ENCODE data around the gene RDH16. TPM values are rescaled to one million over a fixed set of nuclear protein-coding genes. Genes with fewer than 3 reads are reported as not detected.

Gene RDH16
- total RNA-seq, 4 donors from 2014 or later: 1.5 to 1.8 (median 1.7) TPM; not detected in 1

- Histone ChIP-seq H3K36me3 (peaks cover 0 to 11% (median 0%) of the 10 kb centered on the region in 3 donors), H3K9me3 (peaks cover 0 to 31% (median 0%) of the 10 kb centered on the region in 4 donors), H3K27me3 (no peaks in the 10 kb centered on the region), H3K4me3 (no peak overlapping the region), H3K27ac (no peak overlapping the region), H3K4me1 (no peaks in the 10 kb centered on the region)
- WGBS, 2 donors: 69 to 77% methylated on average over 2 of the region's 2 CpGs
- no peak for DNase-seq (ENCODE audit: low spot score in 2 of 2)
- TF ChIP-seq CTCF (IDR thresholded peaks at IDR 0.05) (no peak), EP300 (IDR thresholded peaks at IDR 0.05) (no peak), POLR2A (IDR thresholded peaks at IDR 0.05) (no peak)
Measured at GRCh38 chr12:56958422-56958821, 1.0 kb upstream of the RDH16 start.

- Histone ChIP-seq H3K4me3 (no peak overlapping the region), H3K4me1 (no peaks in the 10 kb centered on the region), H3K9me3 (peaks cover 0 to 22% (median 0%) of the 10 kb centered on the region in 4 donors), H3K36me3 (peaks cover 0 to 26% (median 0%) of the 10 kb centered on the region in 3 donors), H3K27ac (no peak overlapping the region), H3K27me3 (no peaks in the 10 kb centered on the region)
- TF ChIP-seq CTCF (IDR thresholded peaks at IDR 0.05) (no peak), POLR2A (IDR thresholded peaks at IDR 0.05) (no peak)
- DNase-seq (ENCODE audit: low spot score in 2 of 2): no peak
- 61% methylated on average over 2 of the region's 2 CpGs for WGBS, 2 donors
Measured at GRCh38 chr12:56955631-56956256, 1.7 kb downstream of the RDH16 start.

GRCh38 chr12:56954958-56955355 lies 2.5 kb downstream of the RDH16 start:
- no peaks in the 10 kb centered on the region for H3K4me1 ChIP-seq
- no peak overlapping the region for H3K27ac ChIP-seq
- no peak overlapping the region for H3K4me3 ChIP-seq
- no peaks in the 10 kb centered on the region for H3K27me3 ChIP-seq
- peaks cover 0 to 21% (median 0%) of the 10 kb centered on the region in 4 donors for H3K9me3 ChIP-seq
- WGBS, 2 donors: 83 to 85% methylated on average over 5 to 6 of the region's 6 CpGs
- peaks cover 0 to 32% (median 0%) of the 10 kb centered on the region in 3 donors for H3K36me3 ChIP-seq
- DNase-seq (ENCODE audit: low spot score in 2 of 2): no peak
- TF ChIP-seq EP300 (IDR thresholded peaks at IDR 0.05) (no peak), CTCF (IDR thresholded peaks at IDR 0.05) (no peak), POLR2A (IDR thresholded peaks at IDR 0.05) (no peak)

- H3K27me3 ChIP-seq: no peaks in the 10 kb centered on the region
Measured at GRCh38 chr12:56954057-56954957, 3.1 kb downstream of the RDH16 start.

More at GRCh38 chr12:56954057-56954957, 3.1 kb downstream of the RDH16 start:
- H3K9me3 ChIP-seq: peaks cover 0 to 17% (median 0%) of the 10 kb centered on the region in 4 donors
- TF ChIP-seq CTCF (IDR thresholded peaks at IDR 0.05) (no peak), EP300 (IDR thresholded peaks at IDR 0.05) (no peak), POLR2A (IDR thresholded peaks at IDR 0.05) (no peak)
- no peak overlapping the region for H3K4me3 ChIP-seq
- no peak for DNase-seq (ENCODE audit: low spot score in 2 of 2)
- H3K36me3 ChIP-seq: peaks cover 0 to 38% (median 0%) of the 10 kb centered on the region in 3 donors
- no peak overlapping the region for H3K27ac ChIP-seq
- no peaks in the 10 kb centered on the region for H3K4me1 ChIP-seq
- 90 to 94% methylated on average over 6 of the region's 6 CpGs for WGBS, 2 donors

All from tibial nerve (tissue), 4 donors.